Smooth muscle cell (in vitro differentiated cells): ENCODE results near the gene HFE. TPM values are rescaled to one million over a fixed set of nuclear protein-coding genes. Genes with fewer than 3 reads are reported as not detected.

Experiments used
- DNase-seq: peaks from one replicate; lab custom pipeline; 2025; ENCODE audit not compliant: unreplicated experiment; lab: John Stamatoyannopoulos, UW
- H2AFZ ChIP-seq: fragments of 200-600 bp; sonication (generic); 2 replicates; pipeline ENCODE4 v1.6.0; 2016; ENCODE audit warnings: antibody characterized with exemption, low read depth, mild to moderate bottlenecking
- H3F3A ChIP-seq: fragments of 200-600 bp; sonication (generic); 2 replicates; pipeline ENCODE4 v1.6.0; 2017; ENCODE audit warnings: antibody characterized with exemption, low read depth
- H3K27ac ChIP-seq: fragments of 200-600 bp; sonication (generic); 2 replicates; pipeline ENCODE4 v1.5.1; 2016; ENCODE audit warnings: low read depth, mild to moderate bottlenecking
- H3K27me3 ChIP-seq: fragments of 200-600 bp; sonication (generic); 2 replicates; pipeline ENCODE4 v1.6.1; 2016; ENCODE audit warnings: low read depth, mild to moderate bottlenecking
- H3K36me3 ChIP-seq: fragments of 200-600 bp; sonication (generic); 2 replicates; pipeline ENCODE4 v1.5.1; 2016; ENCODE audit warnings: low read depth
- H3K4me1 ChIP-seq: fragments of 200-600 bp; sonication (generic); 2 replicates; pipeline ENCODE4 v1.5.1; 2016; ENCODE audit warnings: low read depth
- H3K4me2 ChIP-seq: fragments of 200-600 bp; sonication (generic); 2 replicates; pipeline ENCODE4 v1.6.0; 2016; ENCODE audit warnings: mild to moderate bottlenecking
- H3K4me3 ChIP-seq: fragments of 200-600 bp; sonication (generic); 2 replicates; pipeline ENCODE4 v1.5.1; 2016; ENCODE audit warnings: mild to moderate bottlenecking
- H3K79me2 ChIP-seq: fragments of 200-600 bp; sonication (generic); 2 replicates; pipeline ENCODE4 v1.6.0; 2016; ENCODE audit warnings: low read depth, mild to moderate bottlenecking
- H3K9ac ChIP-seq: fragments of 200-600 bp; sonication (generic); 2 replicates; pipeline ENCODE4 v1.6.0; 2016; ENCODE audit warnings: low read depth
- H3K9me3 ChIP-seq: fragments of 200-600 bp; sonication (generic); replicated peaks from 2 replicates; pipeline ENCODE4 v1.5.1; 2016; ENCODE audit warnings: low read depth
- H4K20me1 ChIP-seq: fragments of 200-600 bp; sonication (generic); 2 replicates; pipeline ENCODE4 v1.6.0; 2016; ENCODE audit warnings: low read depth
- CTCF ChIP-seq: fragments of 200-600 bp; sonication (generic); IDR thresholded peaks from 2 replicates; pipeline ENCODE4 v1.5.1; 2017; ENCODE audit warnings: borderline replicate concordance, mild to moderate bottlenecking, antibody characterized with exemption; ENCODE audit not compliant: insufficient read depth, poor library complexity, severe bottlenecking
- WGBS: methylation state at CpG from one replicate; pipeline ENCODE4 v1.1.7; 2016; ENCODE audit warnings: low lambda C conversion rate; 5-methylcytosine and 5-hydroxymethylcytosine counted together
- polyA plus RNA-seq: library from polyadenylated mRNA; unstranded; fragments of >200 nt; fragmentation: Nextera tagmentation; extraction: Ambion mirVana; gene quantifications from 2 replicates; pipeline ENCODE4 v1.2.1, GENCODE V29; 2016
- total RNA-seq: library from RNA; depleted of rRNA; stranded (reverse); fragments of >200 nt; gene quantifications from 2 replicates; pipeline ENCODE4 v1.2.3, GENCODE V29; 2014

Gene HFE
- total and polyA plus RNA-seq, 2 experiments from 2014 or later = 2.1 to 4.9 TPM

- Histone ChIP-seq H3K9me3 (no peaks in the 10 kb centered on the region), H3K79me2 (no peaks in the 10 kb centered on the region), H3K36me3 (no peaks in the 10 kb centered on the region), H4K20me1 (no peaks in the 10 kb centered on the region), H3K27ac (no peak overlapping the region), H3F3A (no peaks in the 10 kb centered on the region), H3K4me2 (no peak overlapping the region), H3K4me1 (peaks cover 7% of the 10 kb centered on the region), H2AFZ (no peak overlapping the region), H3K4me3 (no peak overlapping the region), H3K27me3 (no peaks in the 10 kb centered on the region), H3K9ac (no peak overlapping the region)
- 74% methylated on average over 2 of the region's 2 CpGs for WGBS
- no peak for TF ChIP-seq CTCF
- DNase-seq = no peak
Measured at GRCh38 chr6:26089272-26089671, 2.0 kb downstream of the HFE start.

GRCh38 chr6:26092443-26092842 lies 5.2 kb downstream of the HFE start:
- H3K27ac ChIP-seq = no peak overlapping the region
- no peak for TF ChIP-seq CTCF
- no peaks in the 10 kb centered on the region for H3K36me3 ChIP-seq
- H3K27me3 ChIP-seq = no peaks in the 10 kb centered on the region
- no peak for DNase-seq
- peaks cover 7% of the 10 kb centered on the region for H3K4me1 ChIP-seq
- H3K79me2 ChIP-seq = no peaks in the 10 kb centered on the region
- 95% methylated on average over 4 of the region's 4 CpGs for WGBS
- no peaks in the 10 kb centered on the region for H3K9me3 ChIP-seq
- H3F3A ChIP-seq = no peaks in the 10 kb centered on the region
- H3K4me3 ChIP-seq = no peak overlapping the region
- no peak overlapping the region for H2AFZ ChIP-seq
- H4K20me1 ChIP-seq = no peaks in the 10 kb centered on the region
- no peak overlapping the region for H3K9ac ChIP-seq
- no peak overlapping the region for H3K4me2 ChIP-seq

- Histone ChIP-seq H3K9ac (no peak overlapping the region), H3K4me1 (no peaks in the 10 kb centered on the region), H3K36me3 (no peaks in the 10 kb centered on the region), H3K79me2 (no peaks in the 10 kb centered on the region), H3K4me3 (no peak overlapping the region), H3K9me3 (no peaks in the 10 kb centered on the region), H3K27me3 (no peaks in the 10 kb centered on the region), H4K20me1 (no peaks in the 10 kb centered on the region), H2AFZ (no peak overlapping the region), H3F3A (no peaks in the 10 kb centered on the region), H3K4me2 (no peak overlapping the region), H3K27ac (no peak overlapping the region)
- 90% methylated on average over 5 of the region's 5 CpGs for whole genome bisulfite sequencing
- no peak for DNase-seq
- no peak for TF ChIP-seq CTCF
Measured at GRCh38 chr6:26094036-26094435, 6.8 kb downstream of the HFE start.

GRCh38 chr6:26097268-26097875 lies 10.1 kb downstream of the HFE start:
- Histone ChIP-seq H3K9me3 (no peaks in the 10 kb centered on the region), H3K4me1 (peaks cover 1% of the 10 kb centered on the region), H3F3A (peaks cover 2% of the 10 kb centered on the region), H3K4me2 (no peak overlapping the region), H3K36me3 (no peaks in the 10 kb centered on the region), H3K27me3 (no peaks in the 10 kb centered on the region), H3K79me2 (no peaks in the 10 kb centered on the region), H2AFZ (no peak overlapping the region), H3K27ac (no peak overlapping the region), H3K9ac (no peak overlapping the region), H4K20me1 (no peaks in the 10 kb centered on the region), H3K4me3 (no peak overlapping the region)
- 4% methylated on average over 5 of the region's 5 CpGs for WGBS
- peak; percentile 80 for TF ChIP-seq CTCF
- DNase-seq = no peak
